Kidney (tissue), 14 donors: ENCODE measurements around the gene NRF1. TPM values are rescaled to one million over a fixed set of nuclear protein-coding genes. Genes with fewer than 3 reads are reported as not detected.

Experiments used
- DNase-seq, 5 donors: peaks; one replicate each; pipeline ENCODE4 v3.0.0-alpha.2; 2013 to 2020
- FAIRE-seq: peaks from 2 replicates; lab custom pipeline; 2012; peaks lifted over from hg19 to GRCh38; lab: Jason Lieb, UNC
- H3K27ac ChIP-seq, 2 donors: one replicate each; pipeline ENCODE4 v1.7.0; 2013; ENCODE audit warnings: low read depth in 2 of 2, low read length in 2 of 2, inconsistent platforms in 1 of 2
- H3K27me3 ChIP-seq: one replicate; pipeline ENCODE4 v1.7.1; 2013; ENCODE audit warnings: low read length, inconsistent platforms; ENCODE audit not compliant: control insufficient read depth, insufficient read depth
- H3K36me3 ChIP-seq, 3 donors: one replicate each; pipeline versions ENCODE4 v1.7.0 to v1.7.1; 2013; ENCODE audit warnings: low read length in 3 of 3, control low read depth in 1 of 3, inconsistent platforms in 1 of 3; ENCODE audit not compliant: insufficient read depth in 3 of 3, control insufficient read depth in 2 of 3
- H3K4me1 ChIP-seq, 3 donors: one replicate each; pipeline versions ENCODE4 v1.7.0 to v1.7.1; 2013; ENCODE audit warnings: low read length in 3 of 3, inconsistent platforms in 1 of 3, low read depth in 1 of 3; ENCODE audit not compliant: control insufficient read depth in 2 of 3, insufficient read depth in 2 of 3
- H3K4me3 ChIP-seq, 3 donors: one replicate each; pipeline versions ENCODE4 v1.7.0 to v1.8.1; 2013; ENCODE audit warnings: low read length in 3 of 3, control low read depth in 1 of 3, inconsistent platforms in 1 of 3
- H3K9ac ChIP-seq, 3 donors: one replicate each; pipeline versions ENCODE4 v1.7.0 to v1.7.1; 2013; ENCODE audit warnings: low read length in 3 of 3, control low read depth in 1 of 3, inconsistent platforms in 1 of 3
- H3K9me3 ChIP-seq, 3 donors: one replicate each; pipeline versions ENCODE4 v1.7.0 to v1.7.1; 2013; ENCODE audit warnings: low read length in 3 of 3, control low read depth in 1 of 3, inconsistent platforms in 1 of 3; ENCODE audit not compliant: control insufficient read depth in 2 of 3, insufficient read depth in 1 of 3
- intact Hi-C: fragments of 100-400 bp; cut with DNase I; formaldehyde crosslinking; loops from one replicate; pipeline ENCODE4 v1.11.1; 2022
- polyA plus RNA-seq: library from polyadenylated mRNA; stranded (reverse); fragments of 350-450 nt; fragmentation: Illumina TruSeq; extraction: RNeasy Lipid Tissue Mini Kit (QIAGEN cat#74804); gene quantifications from one replicate; pipeline ENCODE4 v1.2.3, GENCODE V29; 2014; ENCODE audit warnings: low read depth, low replicate concordance; ENCODE audit not compliant: insufficient read depth
- total RNA-seq: library from RNA; stranded (reverse); fragmentation: NEBNext Ultra II Directional; extraction: Animal tissue kit (Norgen Biotek cat#: 25700); gene quantifications from one replicate; pipeline ENCODE4 v1.2.1, GENCODE V29; 2021
- TF ChIP-seq, protein P1 (sequence below): IDR thresholded peaks from 3 replicates; pipeline ENCODE4 v1.5.1; 2012; ENCODE audit warnings: mild to moderate bottlenecking, moderate library complexity, borderline replicate concordance; ENCODE audit not compliant: insufficient read depth; ENCODE audit errors: extremely low read depth
- donor health status: control.
- donor health status: control.
- donor health status: control.
- donor health status: control.
- donor health status: control.
- donor health status: DM: yes; HTN: yes; CAD: no.
- donor health status: Normal renal cell carcinoma (clear cell type).

The NRF1 gene
- total and polyA plus RNA-seq, 2 donors from 2014 or later, result 8.8 to 19.4 TPM

DNA sequence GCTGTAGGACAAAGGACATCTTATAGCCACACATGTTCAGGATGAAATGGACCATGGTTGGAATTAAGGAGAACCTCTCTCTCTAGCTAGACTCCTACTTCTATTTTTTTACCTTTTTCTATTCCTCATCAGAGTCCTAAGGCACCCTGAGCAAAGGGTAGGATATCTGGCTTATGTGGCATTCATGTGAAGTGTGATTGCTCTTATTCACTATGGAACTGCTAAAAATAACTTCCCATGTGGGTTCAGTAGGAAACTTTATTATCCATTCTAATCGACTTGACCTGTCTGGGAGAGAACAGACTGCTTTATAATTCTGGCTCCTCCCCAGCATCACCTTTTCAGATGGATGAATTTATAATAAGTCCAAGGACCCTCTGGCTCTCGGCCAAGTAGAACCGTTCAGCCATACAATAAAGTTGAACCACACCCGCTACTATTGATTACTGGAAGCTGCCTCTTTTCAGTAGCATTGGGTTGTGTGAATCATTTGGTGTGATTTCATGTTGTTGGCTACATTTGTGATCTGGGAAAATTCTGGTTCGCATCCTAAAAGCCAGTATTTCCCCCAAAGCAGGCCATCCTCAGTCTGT is 117.5 kb downstream of the NRF1 start:
- H3K9ac ChIP-seq, result no peak overlapping the region
- H3K36me3 ChIP-seq, result peaks cover 3 to 48% (median 12%) of the 10 kb centered on the region in 3 donors
- TF ChIP-seq, protein P1, sequence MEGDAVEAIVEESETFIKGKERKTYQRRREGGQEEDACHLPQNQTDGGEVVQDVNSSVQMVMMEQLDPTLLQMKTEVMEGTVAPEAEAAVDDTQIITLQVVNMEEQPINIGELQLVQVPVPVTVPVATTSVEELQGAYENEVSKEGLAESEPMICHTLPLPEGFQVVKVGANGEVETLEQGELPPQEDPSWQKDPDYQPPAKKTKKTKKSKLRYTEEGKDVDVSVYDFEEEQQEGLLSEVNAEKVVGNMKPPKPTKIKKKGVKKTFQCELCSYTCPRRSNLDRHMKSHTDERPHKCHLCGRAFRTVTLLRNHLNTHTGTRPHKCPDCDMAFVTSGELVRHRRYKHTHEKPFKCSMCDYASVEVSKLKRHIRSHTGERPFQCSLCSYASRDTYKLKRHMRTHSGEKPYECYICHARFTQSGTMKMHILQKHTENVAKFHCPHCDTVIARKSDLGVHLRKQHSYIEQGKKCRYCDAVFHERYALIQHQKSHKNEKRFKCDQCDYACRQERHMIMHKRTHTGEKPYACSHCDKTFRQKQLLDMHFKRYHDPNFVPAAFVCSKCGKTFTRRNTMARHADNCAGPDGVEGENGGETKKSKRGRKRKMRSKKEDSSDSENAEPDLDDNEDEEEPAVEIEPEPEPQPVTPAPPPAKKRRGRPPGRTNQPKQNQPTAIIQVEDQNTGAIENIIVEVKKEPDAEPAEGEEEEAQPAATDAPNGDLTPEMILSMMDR, result no peak
- no peaks in the 10 kb centered on the region for H3K4me1 ChIP-seq
- no peak overlapping the region for H3K4me3 ChIP-seq
- DNase-seq (no peak), FAIRE-seq (no peak)
- intact Hi-C loops, result no loop called here
- no peaks in the 10 kb centered on the region for H3K27me3 ChIP-seq
- no peak overlapping the region for H3K27ac ChIP-seq
- no peaks in the 10 kb centered on the region for H3K9me3 ChIP-seq

DNA sequence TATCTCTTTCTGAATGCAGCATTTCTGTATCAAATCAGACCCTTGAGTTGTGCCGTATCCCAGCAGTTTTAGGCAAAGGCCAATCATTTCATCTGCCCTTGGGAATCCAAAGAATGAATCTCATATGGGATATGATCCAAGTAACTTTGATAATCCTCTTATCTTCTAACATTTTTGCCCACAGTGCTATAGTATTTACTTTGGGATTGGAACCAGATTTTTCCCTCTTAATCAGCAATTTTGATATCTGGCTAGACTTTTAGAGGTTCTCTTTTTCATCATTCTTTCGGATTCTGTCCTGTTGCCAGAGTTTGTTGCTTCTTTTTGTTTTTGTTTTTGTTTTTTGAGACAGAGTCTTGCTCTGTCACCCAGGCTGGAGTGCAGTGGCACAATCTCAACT is 118.0 kb downstream of the NRF1 start:
- intact Hi-C loops, result no loop called here
- peaks cover 2 to 47% (median 12%) of the 10 kb centered on the region in 3 donors for H3K36me3 ChIP-seq

DNA sequence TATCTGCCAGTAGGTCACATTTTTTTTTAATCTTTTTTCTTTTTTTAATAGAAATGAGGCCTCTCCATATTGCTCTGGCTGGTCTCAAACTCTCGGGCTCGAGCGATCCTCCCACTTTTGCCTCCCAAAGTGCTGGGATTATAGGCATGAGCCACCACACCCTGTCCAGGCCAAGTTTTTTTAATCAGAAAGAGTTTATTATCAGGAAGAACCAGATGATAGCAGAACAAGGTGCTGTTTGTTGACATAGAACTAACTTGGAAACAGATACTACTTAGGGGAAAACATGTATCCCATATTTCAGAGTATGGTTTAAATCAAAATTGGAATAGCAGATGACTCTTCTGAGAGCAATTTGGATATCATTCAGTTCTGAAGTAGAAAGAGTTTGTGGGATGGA is 118.6 kb downstream of the NRF1 start:
- Histone ChIP-seq H3K36me3 (peaks cover 2 to 44% (median 12%) of the 10 kb centered on the region in 3 donors), H3K27ac (no peak overlapping the region), H3K27me3 (no peaks in the 10 kb centered on the region), H3K4me3 (no peak overlapping the region), H3K9me3 (no peaks in the 10 kb centered on the region), H3K4me1 (no peaks in the 10 kb centered on the region), H3K9ac (no peak overlapping the region)
- TF ChIP-seq, protein P1, result no peak
- FAIRE-seq, result no peak
- intact Hi-C loops, result no loop called here
- no peak for DNase-seq

More for the DNA sequence above, 118.0 kb downstream of the NRF1 start:
- Histone ChIP-seq H3K27me3 (no peaks in the 10 kb centered on the region), H3K4me3 (no peak overlapping the region), H3K9me3 (no peaks in the 10 kb centered on the region), H3K9ac (no peak overlapping the region), H3K27ac (no peak overlapping the region), H3K4me1 (no peaks in the 10 kb centered on the region)
- TF ChIP-seq, protein P1, result no peak
- DNase-seq, result no peak
- FAIRE-seq, result no peak
